ENCODE results near the gene FAM156B. TPM values are rescaled to one million over a fixed set of nuclear protein-coding genes. Genes with fewer than 3 reads are reported as not detected.

FAM156B gene
- total and polyA plus RNA-seq, 2 of the 8 experiments (the other 6 are each of a cell fraction or from before 2014, with no cell fraction given) = 9.1 to 36.2 TPM

DNA sequence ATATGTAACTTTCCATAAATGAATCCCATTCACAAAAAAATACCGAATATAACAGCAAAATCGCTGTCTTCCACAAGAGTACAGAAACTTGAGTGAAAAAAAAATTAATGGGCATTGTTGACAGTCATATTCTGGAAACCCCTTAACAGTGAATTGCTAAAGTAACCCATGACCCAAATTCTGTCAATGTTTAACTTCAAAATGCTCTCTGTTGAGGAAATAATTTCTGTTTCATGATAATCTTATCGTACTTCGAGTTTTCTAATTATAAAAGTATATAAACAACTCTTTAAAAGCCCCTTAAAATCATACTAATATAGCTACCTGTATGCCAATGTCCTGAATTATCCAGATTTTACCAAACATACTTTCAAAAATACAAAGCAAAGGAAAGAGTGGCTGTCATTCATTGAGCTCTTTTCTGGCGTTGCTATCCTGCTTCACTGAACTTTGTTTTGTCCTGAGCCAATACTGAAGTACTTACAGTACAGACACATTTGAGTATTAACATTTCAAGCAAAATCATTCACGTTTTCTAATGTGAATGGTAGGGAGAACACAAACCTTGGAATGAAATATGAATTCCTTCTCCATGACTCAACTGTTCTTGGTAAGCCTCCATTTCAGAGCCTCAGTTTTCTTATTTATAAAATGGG, 31.7 kb upstream of the FAM156B start:
- no peak overlapping the region for H2AK5ac ChIP-seq (ENCODE audit: low read depth, low read length)
- H3K4me3 ChIP-seq (ENCODE audit: extremely low read depth in 1 of 4, insufficient read depth in 2 of 4, low read depth in 3 of 4, low read length in 4 of 4) = no peak overlapping the region
- no peak overlapping the region for H2BK5ac ChIP-seq (ENCODE audit: low read depth, low read length)
- no peaks in the 10 kb centered on the region for H3K27me3 ChIP-seq (replicated peaks in 1 of 4; ENCODE audit: control insufficient read depth in 3 of 4, extremely low read depth in 1 of 4, insufficient read depth in 3 of 4, low read length in 3 of 4)
- H2BK120ac ChIP-seq (replicated peaks; ENCODE audit: low read depth, low read length) = no peak overlapping the region
- H3K9ac ChIP-seq (replicated peaks in 1 of 4; ENCODE audit: extremely low read depth in 1 of 4, low read depth in 3 of 4, low read length in 3 of 4) = no peak overlapping the region
- H3K4me2 ChIP-seq (ENCODE audit: insufficient read depth in 1 of 2, low read depth in 2 of 2, low read length in 2 of 2) = no peak overlapping the region
- WGBS, 2 experiments (ENCODE audit: extremely low coverage in 1 of 2, insufficient coverage in 1 of 2, insufficient read length in 1 of 2, insufficient replicate concordance in 2 of 2, low coverage in 1 of 2, low lambda C conversion rate in 2 of 2, missing lambda C conversion rate in 1 of 2) = 66% methylated on average over 6 of the region's 6 CpGs; no CpG with 5 or more reads in 1 of the 2 experiments
- H3K23me2 ChIP-seq (ENCODE audit: low read depth, low read length) = no peaks in the 10 kb centered on the region
- no peak overlapping the region for H3K18ac ChIP-seq (ENCODE audit: extremely low read depth, low read length)
- no peaks in the 10 kb centered on the region for H3K4me1 ChIP-seq (replicated peaks in 1 of 4; ENCODE audit: control insufficient read depth in 3 of 4, insufficient read depth in 4 of 4, low read length in 3 of 4)
- DNase-seq (ENCODE audit: low read depth in 1 of 2, low spot score in 2 of 2) = no peak
- no peak overlapping the region for H3K27ac ChIP-seq (ENCODE audit: low read depth, low read length)
- H2BK15ac ChIP-seq (ENCODE audit: low read length) = no peak overlapping the region
- no peaks in the 10 kb centered on the region for H4K20me1 ChIP-seq (replicated peaks in 1 of 2; ENCODE audit: control insufficient read depth in 1 of 2, insufficient read depth in 2 of 2, low read length in 2 of 2)
- H2BK20ac ChIP-seq (ENCODE audit: low read length) = no peak overlapping the region
- H4K91ac ChIP-seq (replicated peaks; ENCODE audit: insufficient read length, low read length) = no peak overlapping the region
- no peak overlapping the region for H2AFZ ChIP-seq (ENCODE audit: low read length)
- no peaks in the 10 kb centered on the region for H3K36me3 ChIP-seq (ENCODE audit: control insufficient read depth in 2 of 4, insufficient read depth in 4 of 4, low read length in 3 of 4)
- H2BK12ac ChIP-seq (ENCODE audit: low read depth, low read length) = no peak overlapping the region
- H3K9me3 ChIP-seq (ENCODE audit: insufficient read depth in 2 of 2, low read depth in 1 of 2, low read length in 1 of 2) = peaks cover 3 to 7% of the 10 kb centered on the region in 2 experiments; a peak in 2 of 4 replicates
- H3K79me1 ChIP-seq (ENCODE audit: low read depth, low read length) = no peaks in the 10 kb centered on the region
- POLR2A ChIA-PET (ENCODE audit: partially characterized antibody) = no interaction called here
- no peak overlapping the region for H4K8ac ChIP-seq (ENCODE audit: extremely low read depth, insufficient read depth, low read length)
- H3K4ac ChIP-seq (replicated peaks; ENCODE audit: insufficient read length, low read depth, low read length) = no peak overlapping the region
- CTCF ChIA-PET (ENCODE audit: partially characterized antibody) = no interaction called here
- no peak overlapping the region for H3K23ac ChIP-seq (ENCODE audit: insufficient read length)
- no peaks in the 10 kb centered on the region for H3K79me2 ChIP-seq (ENCODE audit: control insufficient read depth in 1 of 2, insufficient read depth in 2 of 2, low read length in 2 of 2)
- no peak overlapping the region for H3K14ac ChIP-seq (ENCODE audit: insufficient read length)
- no peak overlapping the region for H4K5ac ChIP-seq (ENCODE audit: insufficient read length, low read depth, low read length)
- FAIRE-seq = no peak
- H3K56ac ChIP-seq (replicated peaks; ENCODE audit: insufficient read length, low read depth, low read length) = no peak overlapping the region
- TF ChIP-seq ZNF274 (IDR thresholded peaks at IDR 0.05; ENCODE audit: borderline replicate concordance, extremely low read depth, low read length) (no peak), EZH2 (IDR thresholded peaks at IDR 0.05; ENCODE audit: low read depth, low read length, severe bottlenecking) (no peak), CHD1 (IDR thresholded peaks at IDR 0.05; ENCODE audit: low read depth, low read length) (no peak), SAP30 (IDR thresholded peaks at IDR 0.05; ENCODE audit: insufficient read depth, insufficient replicate concordance, low read length) (no peak), TAF7 (optimal IDR thresholded peaks at IDR 0.05; ENCODE audit: borderline replicate concordance, low read depth, low read length) (no peak), KDM4A (IDR thresholded peaks at IDR 0.05; ENCODE audit: low read depth, low read length, severe bottlenecking) (no peak), E2F6 (IDR thresholded peaks at IDR 0.05) (no peak), CREB1 (IDR thresholded peaks at IDR 0.05) (no peak), CHD2 (IDR thresholded peaks at IDR 0.05; ENCODE audit: low read length) (no peak), SP2 (IDR thresholded peaks at IDR 0.05; ENCODE audit: low read length) (no peak), BCL11A (IDR thresholded peaks at IDR 0.05; ENCODE audit: low read depth in 2 of 2, low read length in 2 of 2) (no peak), TAF1 (IDR thresholded peaks at IDR 0.05; ENCODE audit: low read depth, low read length) (no peak), KDM1A (IDR thresholded peaks at IDR 0.05; ENCODE audit: borderline replicate concordance, low read length) (no peak), HDAC6 (IDR thresholded peaks at IDR 0.05; ENCODE audit: low read depth, low read length) (no peak)

All from H1 (cell line).